NCI-H2227 (cell line): ENCODE results near the gene ESR2.
A peak's percentile ranks its signal among the peaks of the same experiment; 100 is the strongest.
"Not testable (repeated sequence)": the region's sequence is repeated elsewhere in the genome, so short reads cannot be mapped to it uniquely, and the experiment has no call there.

Experiments
- DNase-seq: peaks from one replicate; lab custom pipeline; 2025; ENCODE audit not compliant: unreplicated experiment; lab: John Stamatoyannopoulos, UW

Gene ESR2

GRCh38 chr14:64225151-64225757 is 68.9 kb downstream of the ESR2 start:
- no peak for DNase-seq

GRCh38 chr14:64221391-64222003 is 72.7 kb downstream of the ESR2 start:
- DNase-seq, result no peak

DNA sequence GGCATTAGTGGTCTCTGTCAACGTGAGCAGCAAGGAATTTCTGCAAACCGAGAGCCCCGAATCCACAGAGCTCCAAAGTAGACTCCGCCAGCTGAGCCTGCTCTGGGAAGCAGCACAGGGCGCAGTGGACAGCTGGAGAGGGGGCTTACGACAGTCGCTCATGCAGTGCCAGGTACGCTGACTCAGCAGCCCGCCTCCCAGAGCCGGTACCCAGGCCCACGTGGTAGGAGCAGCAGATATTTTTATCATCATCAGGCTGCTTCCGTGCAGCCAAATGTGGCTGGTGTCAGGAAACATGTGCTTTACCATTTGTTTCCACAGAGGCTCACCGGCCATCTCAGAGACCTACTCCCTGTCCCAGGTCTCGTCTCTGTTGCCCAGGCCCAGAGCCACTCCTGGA is 73.7 kb downstream of the ESR2 start:
- peak; percentile 17 for DNase-seq

DNA sequence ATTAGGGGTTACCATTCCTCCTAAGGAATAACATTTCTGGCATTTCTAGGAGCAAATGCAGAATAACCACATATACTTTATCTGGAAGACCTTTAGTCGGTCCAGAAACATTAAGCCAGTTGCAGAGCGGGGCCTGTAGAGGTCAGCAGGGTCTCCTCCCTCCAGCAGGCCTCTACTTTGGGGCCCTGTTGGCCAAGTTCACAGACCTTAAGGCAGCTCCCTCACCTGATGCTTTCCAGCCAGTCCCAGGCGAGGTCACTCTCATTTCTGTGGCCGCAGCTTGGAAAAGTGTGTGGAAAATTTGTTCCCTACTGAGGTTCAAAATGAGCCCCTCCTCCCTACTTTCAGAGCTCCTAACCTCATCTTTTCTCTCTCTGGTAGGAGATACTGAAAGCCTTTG is 74.1 kb downstream of the ESR2 start:
- no peak for DNase-seq

DNA sequence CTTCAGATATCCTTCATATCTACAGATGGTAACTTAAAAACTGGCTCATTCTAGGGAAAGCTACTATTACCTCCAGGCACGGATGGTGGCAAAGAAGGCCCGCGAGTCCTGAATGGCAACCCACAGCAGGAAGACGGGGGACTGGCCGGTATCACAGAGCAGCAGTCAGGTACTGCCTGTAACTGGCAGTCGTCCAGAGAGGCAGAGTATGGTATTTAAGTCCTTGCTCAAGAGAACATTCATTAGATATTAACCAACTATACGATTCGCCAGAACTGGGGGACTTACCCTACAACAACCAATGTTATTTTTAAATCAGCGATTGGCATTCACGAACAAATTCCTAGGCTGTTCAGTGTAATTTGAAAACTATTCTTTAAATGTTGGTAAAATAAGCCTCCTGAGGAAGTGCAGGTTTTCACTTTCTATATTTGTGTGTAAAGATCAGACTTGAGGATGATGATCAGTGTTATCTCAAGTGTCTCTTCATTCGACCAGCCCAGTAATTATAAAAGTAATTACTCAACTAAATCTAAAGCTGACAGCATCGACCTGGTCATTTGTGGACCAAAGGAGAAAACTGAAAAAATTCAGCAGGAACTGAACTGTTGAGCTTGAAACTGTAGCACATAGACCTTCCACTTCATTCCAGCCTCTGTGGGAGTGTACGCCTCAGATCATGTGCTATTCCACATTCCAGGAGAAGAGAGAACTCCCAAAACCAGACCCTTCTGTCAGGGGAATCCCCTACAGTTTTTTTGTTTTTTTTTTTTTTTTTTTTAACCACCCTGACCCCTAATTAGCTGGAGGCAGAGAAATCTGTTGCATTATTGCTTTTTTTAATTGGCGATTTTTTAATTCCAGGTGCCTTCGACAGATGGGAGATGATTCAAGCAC is 75.6 kb downstream of the ESR2 start:
- DNase-seq, result no peak

- DNase-seq, result no peak
Observed at GRCh38 chr14:64217834-64218233, 76.3 kb downstream of the ESR2 start.

DNA sequence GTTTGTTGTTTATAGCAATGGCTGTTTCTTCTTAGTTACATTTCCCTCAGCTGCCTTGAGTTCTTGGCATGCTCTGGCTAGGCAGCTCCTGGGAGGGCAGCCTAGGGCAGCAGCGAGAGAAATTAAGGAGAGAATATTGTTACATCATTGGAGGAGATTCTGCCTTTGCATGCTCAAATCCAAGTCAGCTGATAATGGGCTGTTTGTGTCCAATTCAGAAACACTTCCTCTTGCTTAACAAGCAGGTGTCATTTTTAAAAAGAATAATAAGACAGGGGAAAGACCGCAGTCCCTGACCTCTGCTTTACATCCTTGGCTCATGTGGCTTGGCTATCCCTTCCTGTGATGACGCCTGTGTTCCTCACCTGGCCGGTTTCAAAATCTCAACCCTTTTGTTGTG is 76.9 kb downstream of the ESR2 start:
- no peak for DNase-seq

- DNase-seq, result no peak
Observed at GRCh38 chr14:64215978-64216377, 78.2 kb downstream of the ESR2 start.

- DNase-seq, result no peak
Observed at GRCh38 chr14:64215274-64215673, 78.9 kb downstream of the ESR2 start.

- DNase-seq, result no peak
Observed at GRCh38 chr14:64213853-64214570, 80.2 kb downstream of the ESR2 start.

GRCh38 chr14:64213086-64213485 is 81.1 kb downstream of the ESR2 start:
- no peak for DNase-seq

DNA sequence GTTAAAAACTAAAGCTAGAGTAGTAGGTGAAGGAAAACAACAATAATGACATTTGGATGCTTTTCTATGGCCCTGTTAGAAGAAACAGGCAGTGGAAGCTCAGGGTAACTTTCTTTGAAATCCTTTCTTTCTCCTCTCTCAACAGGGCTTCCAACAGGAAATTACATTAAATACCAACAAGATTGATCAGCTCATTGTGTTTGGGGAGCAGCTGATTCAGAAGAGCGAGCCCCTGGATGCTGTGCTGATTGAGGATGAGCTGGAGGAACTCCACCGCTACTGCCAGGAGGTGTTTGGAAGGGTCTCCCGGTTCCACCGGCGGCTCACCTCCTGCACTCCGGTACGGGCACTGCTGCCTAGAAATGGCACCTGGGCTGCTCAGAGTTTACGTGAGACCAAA is 81.5 kb downstream of the ESR2 start:
- DNase-seq, result no peak

- DNase-seq, result not testable (repeated sequence)
Observed at GRCh38 chr14:64210912-64211311, 83.3 kb downstream of the ESR2 start.

DNA sequence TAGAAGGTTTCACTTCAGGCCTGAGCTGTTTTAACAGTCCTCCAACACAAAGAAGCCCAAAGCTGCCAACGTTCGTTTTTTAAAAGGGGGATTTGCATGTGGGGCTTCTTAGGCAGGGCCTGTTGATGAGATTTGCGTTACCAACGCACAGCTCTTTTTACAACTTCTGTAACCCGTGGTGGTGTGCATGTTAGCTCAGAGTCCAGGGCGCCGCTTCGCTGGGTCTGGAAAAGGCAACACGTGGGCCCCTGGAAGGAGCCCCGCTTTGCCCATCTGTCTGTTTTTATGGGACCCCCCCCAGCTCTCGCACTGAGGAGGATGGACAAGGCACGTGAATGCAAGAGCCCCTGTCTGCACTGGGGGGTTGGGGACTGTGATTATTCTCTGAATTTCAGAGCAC is 84.0 kb downstream of the ESR2 start:
- no peak for DNase-seq

DNA sequence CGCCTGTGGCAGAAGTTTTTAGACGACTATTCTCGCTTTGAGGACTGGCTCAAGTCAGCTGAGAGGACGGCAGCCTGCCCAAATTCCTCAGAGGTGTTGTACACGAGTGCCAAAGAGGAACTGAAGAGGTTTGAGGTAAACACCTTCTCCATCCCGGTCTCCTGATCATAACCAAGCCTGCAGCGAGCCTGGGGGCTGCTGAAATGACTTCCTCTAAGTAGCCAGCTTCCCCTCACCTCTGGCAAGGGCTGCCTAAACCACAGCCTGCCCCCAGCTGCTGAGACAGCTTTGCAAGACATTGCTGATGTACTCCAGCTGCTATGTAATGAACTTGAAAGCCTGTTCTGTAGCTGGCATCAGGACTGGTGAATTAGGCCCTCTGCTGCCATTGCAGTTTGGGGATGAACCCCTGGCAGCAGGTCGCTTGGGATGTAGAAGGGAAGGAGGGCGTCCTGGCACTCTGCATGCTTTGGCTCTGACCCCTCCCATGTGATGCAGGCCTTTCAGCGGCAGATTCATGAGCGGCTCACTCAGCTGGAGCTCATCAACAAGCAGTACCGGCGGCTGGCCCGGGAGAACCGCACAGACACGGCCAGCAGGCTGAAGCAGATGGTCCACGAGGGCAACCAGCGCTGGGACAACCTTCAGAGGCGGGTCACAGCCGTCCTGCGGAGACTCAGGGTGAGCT is 84.6 kb downstream of the ESR2 start:
- no peak for DNase-seq

GRCh38 chr14:64208981-64209380 is 85.2 kb downstream of the ESR2 start:
- DNase-seq, result no peak

DNA sequence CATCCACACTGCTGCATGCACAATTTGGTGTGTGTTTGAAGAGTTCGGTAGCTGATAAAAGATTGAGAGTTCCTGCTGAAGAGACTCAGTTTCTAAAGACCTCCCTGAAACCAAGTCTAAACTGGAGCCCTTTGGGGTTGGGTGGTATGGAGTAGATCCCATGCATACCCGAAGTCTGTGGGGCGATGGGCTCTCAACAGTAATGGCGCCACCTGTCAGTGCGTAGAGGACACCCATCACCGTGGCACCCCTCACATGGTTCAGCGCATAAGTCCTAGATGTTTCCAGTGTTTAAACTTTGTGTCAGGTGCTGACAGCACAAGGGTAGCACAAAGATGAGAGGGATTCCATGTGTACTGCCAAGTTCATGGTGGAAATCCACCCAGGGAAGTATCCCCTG is 85.9 kb downstream of the ESR2 start:
- DNase-seq, result no peak

DNA sequence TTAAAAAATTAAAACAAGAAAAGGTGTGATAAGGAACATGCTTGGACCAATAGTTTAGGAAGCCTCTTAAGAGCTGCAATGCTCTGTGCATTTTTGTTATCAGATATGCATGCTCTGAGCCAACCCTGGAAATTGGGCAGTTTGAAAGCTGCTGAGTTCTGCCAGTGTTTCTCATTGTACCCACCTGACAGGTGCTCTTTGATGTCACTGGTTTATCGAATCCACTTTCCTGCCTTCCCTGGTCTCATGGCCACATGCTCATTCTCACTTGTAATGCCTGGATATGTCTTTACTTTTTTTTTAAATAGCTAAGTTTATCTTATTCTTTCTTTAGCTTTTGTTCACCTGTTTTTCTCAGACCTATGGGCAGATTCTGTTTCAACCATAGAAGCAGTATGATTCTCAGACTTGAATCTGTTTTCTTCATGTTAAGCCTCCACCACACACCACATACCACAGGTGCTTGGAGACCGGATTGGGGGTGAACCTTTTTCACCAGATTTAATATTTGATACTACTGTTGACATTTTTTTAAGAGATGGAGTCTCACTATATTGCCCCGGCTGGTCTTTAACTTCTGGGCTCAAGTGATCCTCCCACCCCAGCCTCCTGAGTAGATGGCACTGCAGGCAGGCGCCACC is 90.7 kb downstream of the ESR2 start:
- DNase-seq, result no peak

GRCh38 chr14:64202716-64203115 is 91.5 kb downstream of the ESR2 start:
- DNase-seq, result peak; percentile 12

GRCh38 chr14:64201921-64202545 is 92.1 kb downstream of the ESR2 start:
- no peak for DNase-seq
